ENCODE results near the gene MAG.

- TF ChIP-seq CTCF (IDR thresholded peaks at IDR 0.05), result no peak
- no peak for TF ChIP-seq POLR2A (IDR thresholded peaks at IDR 0.05)
These were observed 48.5 kb downstream of the MAG start for GRCh38 chr19:35340431-35340830.
